GM12864 (cell line): ENCODE data around the gene C20orf202.

ENCODE experiments used
- DNase-seq: peaks from one replicate; pipeline ENCODE4 v3.0.0-alpha.2; 2011; ENCODE audit warnings: low read depth
- H3K4me3 ChIP-seq: 2 replicates; pipeline ENCODE4 v1.5.1; 2011; ENCODE audit warnings: mild to moderate bottlenecking, low read depth, low read length, control low read depth
- TF ChIP-seq, protein P1 (sequence below): IDR thresholded peaks from 2 replicates; pipeline ENCODE4 v1.5.1; 2011; ENCODE audit warnings: low read depth, mild to moderate bottlenecking, moderate library complexity, low read length, control low read depth, inconsistent platforms; ENCODE audit errors: missing control alignments

C20orf202 gene

DNA sequence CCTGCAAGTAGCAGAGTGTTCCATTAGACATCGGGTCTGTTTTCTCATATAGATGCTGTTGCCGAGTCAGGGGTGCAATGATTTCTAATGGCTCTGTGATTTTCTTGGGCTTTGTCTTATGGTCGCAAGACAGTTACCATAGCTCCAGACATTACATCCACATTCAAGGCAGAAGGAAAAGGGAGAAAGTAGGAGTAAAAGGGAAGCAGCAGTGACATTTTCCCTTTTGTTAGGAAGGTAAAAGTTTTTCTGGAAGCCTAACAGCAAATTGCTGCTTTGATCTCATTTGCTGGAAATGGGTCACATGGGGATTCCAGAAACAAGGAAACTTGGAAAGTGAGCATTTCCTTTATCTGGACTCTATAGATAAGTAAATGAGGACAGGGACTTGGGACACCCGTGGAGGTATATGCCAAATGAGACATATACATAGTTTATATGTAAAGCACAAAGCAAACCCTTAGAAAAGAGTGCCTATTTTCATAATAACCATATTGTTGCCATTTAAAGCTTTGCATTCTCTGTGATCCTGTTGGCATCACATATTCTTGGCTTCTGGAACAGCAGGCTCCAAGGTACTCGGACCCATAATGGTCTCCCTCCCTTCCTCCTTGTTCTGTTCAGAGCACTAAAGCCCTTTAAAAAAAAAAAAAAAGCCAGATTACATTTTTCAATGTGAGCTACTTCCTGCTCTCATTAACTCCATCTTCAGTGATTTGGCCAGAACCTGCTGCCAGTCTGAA, at the start of gene C20orf202:
TSS of gene C20orf202 (plus strand) at position 693 of the 743 bp plus-strand sequence. CDS start 132 bp downstream, outside the sequence.
- no peak for DNase-seq
- H3K4me3 ChIP-seq = no peak within 1 kb of the TSS
- TF ChIP-seq, protein P1, sequence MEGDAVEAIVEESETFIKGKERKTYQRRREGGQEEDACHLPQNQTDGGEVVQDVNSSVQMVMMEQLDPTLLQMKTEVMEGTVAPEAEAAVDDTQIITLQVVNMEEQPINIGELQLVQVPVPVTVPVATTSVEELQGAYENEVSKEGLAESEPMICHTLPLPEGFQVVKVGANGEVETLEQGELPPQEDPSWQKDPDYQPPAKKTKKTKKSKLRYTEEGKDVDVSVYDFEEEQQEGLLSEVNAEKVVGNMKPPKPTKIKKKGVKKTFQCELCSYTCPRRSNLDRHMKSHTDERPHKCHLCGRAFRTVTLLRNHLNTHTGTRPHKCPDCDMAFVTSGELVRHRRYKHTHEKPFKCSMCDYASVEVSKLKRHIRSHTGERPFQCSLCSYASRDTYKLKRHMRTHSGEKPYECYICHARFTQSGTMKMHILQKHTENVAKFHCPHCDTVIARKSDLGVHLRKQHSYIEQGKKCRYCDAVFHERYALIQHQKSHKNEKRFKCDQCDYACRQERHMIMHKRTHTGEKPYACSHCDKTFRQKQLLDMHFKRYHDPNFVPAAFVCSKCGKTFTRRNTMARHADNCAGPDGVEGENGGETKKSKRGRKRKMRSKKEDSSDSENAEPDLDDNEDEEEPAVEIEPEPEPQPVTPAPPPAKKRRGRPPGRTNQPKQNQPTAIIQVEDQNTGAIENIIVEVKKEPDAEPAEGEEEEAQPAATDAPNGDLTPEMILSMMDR = no peak

DNA sequence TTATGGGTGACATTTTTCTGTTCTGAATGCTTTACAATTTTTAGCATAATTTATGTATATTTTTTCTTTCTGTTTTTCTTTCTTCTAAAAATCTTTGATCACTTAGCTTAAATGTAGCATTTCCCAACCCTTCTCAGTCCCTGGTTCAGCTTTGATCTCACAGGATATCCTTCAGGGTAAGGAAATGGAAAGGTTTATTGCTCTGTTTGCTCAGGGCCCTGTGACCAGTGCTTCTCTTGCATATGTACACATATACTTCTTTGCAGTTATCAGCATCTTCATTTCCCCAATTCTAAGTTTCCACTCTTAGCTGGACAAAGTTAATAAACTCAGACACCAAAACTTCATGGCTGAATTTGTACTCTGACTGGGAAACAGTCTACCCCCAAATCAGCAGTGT, 49.0 kb upstream of the C20orf202 start:
- H3K4me3 ChIP-seq = no peak overlapping the region
- TF ChIP-seq, protein P1 = no peak
- no peak for DNase-seq

DNA sequence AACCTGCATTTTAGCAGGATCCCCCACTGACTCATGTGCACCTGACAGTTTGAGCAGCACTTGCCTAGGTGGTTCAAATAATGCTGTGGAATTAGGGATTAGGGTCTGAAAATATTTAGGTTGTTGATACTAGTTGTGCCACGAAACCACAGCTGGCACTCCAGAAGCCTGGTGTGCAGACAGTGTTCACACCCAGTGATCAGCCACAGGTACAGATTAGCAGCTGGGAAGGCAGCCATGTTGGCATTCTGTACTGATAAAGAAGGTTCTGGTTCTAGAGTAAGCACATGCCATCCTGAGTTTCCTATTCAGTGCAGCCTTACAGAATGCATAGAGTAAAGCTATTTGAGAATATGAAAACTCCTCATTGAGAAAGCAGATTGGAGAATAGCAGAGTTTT, 48.6 kb upstream of the C20orf202 start:
- no peak for DNase-seq
- TF ChIP-seq, protein P1 = no peak
- no peak overlapping the region for H3K4me3 ChIP-seq

DNA sequence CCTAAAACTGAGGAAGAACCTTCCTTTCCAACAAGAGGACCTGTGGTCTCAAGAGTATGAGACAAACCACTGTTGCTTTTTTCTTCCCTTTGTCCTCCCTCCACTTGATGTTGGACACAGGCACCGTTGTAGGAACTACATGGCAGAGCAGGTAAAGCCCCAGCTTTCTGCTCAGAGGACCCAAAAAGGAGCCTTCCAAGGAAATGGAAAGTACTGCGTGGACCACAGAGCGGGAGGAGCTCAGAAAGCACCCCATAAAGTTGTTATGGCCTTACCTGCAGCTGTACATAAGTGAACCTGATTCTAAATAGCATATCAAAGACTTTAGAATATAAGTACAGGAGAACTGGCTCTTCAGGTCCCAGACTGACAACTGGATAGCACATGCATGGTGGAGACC, 47.9 kb upstream of the C20orf202 start:
- DNase-seq = no peak
- TF ChIP-seq, protein P1 = no peak
- no peak overlapping the region for H3K4me3 ChIP-seq

DNA sequence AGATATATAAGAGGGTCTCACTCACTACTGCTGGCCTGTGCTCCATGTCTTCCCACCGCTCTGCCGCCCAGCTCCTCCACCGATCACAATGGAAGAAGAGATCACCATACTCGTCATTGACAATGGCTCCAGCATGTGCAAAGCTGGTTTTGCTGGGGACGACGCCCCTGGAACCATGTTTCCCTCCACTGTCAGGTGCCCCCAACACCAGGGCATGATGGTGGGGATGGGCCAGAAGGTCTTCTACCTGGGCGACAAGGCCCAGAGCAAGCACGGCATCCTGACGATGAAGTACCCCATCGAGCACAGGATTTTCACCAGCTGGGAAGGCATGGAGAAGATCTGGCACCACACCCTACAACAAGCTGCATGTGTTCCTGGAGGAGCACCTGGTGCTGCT, 42.8 kb upstream of the C20orf202 start:
- DNase-seq = no peak
- TF ChIP-seq, protein P1 = no peak
- H3K4me3 ChIP-seq = no peak overlapping the region

DNA sequence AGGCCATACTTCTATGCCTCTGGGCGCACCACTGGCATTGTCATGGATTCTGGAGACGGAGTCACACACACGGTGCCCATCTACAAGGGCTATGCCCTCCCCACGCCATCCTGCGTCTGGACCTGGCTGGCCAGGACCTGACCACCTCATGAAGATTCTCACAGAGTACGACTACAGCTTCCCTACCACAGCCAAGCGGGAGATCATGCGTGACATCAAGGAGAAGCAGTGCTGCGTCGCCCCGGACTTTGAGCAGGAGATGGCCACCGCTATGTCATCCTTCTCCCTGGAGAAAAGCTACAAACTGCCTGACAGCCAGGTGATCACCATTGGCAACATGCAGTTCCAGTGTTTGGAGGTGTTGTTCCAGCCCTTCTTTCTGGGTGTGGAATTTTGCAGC, 42.3 kb upstream of the C20orf202 start:
- TF ChIP-seq, protein P1 = no peak
- DNase-seq = no peak
- no peak overlapping the region for H3K4me3 ChIP-seq

DNA sequence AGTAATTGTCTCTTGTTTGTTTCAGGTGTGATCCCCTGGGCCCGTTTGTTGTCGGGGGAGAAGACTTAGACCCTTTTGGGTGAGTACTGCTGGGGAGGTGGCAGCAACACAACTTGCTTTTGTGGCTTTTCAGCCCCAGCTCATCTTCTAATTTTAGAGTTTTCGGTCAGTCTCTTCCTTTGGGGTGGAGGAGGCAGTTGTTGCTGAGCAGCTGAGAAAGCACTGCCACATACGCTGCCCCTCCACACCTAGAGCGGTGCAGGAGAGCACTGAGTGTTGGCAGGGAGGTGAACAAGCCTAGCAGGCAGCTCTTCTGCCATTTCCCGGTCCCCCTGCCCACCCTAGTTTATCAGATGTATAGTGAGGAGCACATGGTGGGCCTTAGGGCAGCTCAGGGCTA, 40.1 kb upstream of the C20orf202 start:
- no peak overlapping the region for H3K4me3 ChIP-seq
- no peak for DNase-seq
- TF ChIP-seq, protein P1 = no peak
